K562 (cell line): Measurements from ENCODE around the gene CCDC117. TPM values are rescaled to one million over a fixed set of nuclear protein-coding genes. Genes with fewer than 3 reads are reported as not detected.

ENCODE experiments used
- ILF3 ChIP-seq: fragments of 450-650 bp; IDR thresholded peaks from 2 replicates; pipeline ENCODE4 v1.6.1; 2018; ENCODE audit warnings: antibody characterized with exemption, mild to moderate bottlenecking, moderate library complexity, borderline replicate concordance
- KLF1 ChIP-seq: fragments of 450-650 bp; IDR thresholded peaks from 2 replicates; pipeline ENCODE4 v1.6.1; 2016; ENCODE audit warnings: missing genetic modification characterization, missing compliant biosample characterization
- LEF1 ChIP-seq: fragments of 450-650 bp; IDR thresholded peaks from 2 replicates; pipeline ENCODE4 v1.6.1; 2016; ENCODE audit warnings: mild to moderate bottlenecking
- NFIX ChIP-seq: fragments of 250-450 bp; sonication (Bioruptor Pico); IDR thresholded peaks from 2 replicates; pipeline ENCODE4 v1.4.0; 2020; ENCODE audit warnings: low read depth, mild to moderate bottlenecking, moderate library complexity
- RBM25 ChIP-seq: fragments of 200-400 bp; formaldehyde crosslinking; IDR thresholded peaks from 2 replicates; pipeline ENCODE4 v1.6.1; 2018; ENCODE audit warnings: low read length, low read depth, moderate library complexity; ENCODE audit not compliant: severe bottlenecking
- TAL1 ChIP-seq: fragments of 450-650 bp; IDR thresholded peaks from 2 replicates; pipeline ENCODE4 v1.6.1; 2016; ENCODE audit warnings: mild to moderate bottlenecking
- ZC3H8 ChIP-seq: fragments of 450-650 bp; IDR thresholded peaks from 2 replicates; pipeline ENCODE4 v1.6.1; 2017
- ZKSCAN1 ChIP-seq: fragments of 150-350 bp; IDR thresholded peaks from 2 replicates; pipeline ENCODE4 v1.6.1; 2016; ENCODE audit warnings: low read depth, low read length
- ZNF175 ChIP-seq: fragments of 200-800 bp; sonication (Bioruptor generic); IDR thresholded peaks from 2 replicates; pipeline ENCODE4 v1.6.1; 2016; ENCODE audit warnings: low read depth, mild to moderate bottlenecking, missing genetic modification characterization, missing compliant biosample characterization
- ZNF24 ChIP-seq: fragments of 450-650 bp; IDR thresholded peaks from 2 replicates; pipeline ENCODE4 v1.6.1; 2016
- polyA plus RNA-seq, 8 experiments: library from polyadenylated mRNA; depleted of rRNA in 4 of 8; stranded (reverse) in 5 of 8; unstranded in 3 of 8; fragments of >200 nt; fragmentation: Nextera tagmentation in 2 of 8; fragmentation: Illumina TruSeq in 1 of 8; extraction: Ambion mirVana in 2 of 8; extraction: Trizol in 1 of 8; gene quantifications; 2 replicates each; pipeline versions ENCODE4 v1.2.1 to v1.2.3, GENCODE V29; 2011 to 2014; ENCODE audit warnings: inconsistent platforms in 1 of 8, missing spikeins in 1 of 8
- total RNA-seq, 7 experiments: library from RNA; depleted of rRNA in 6 of 7; stranded (reverse); fragments of >200 nt in 6 of 7; fragmentation: Illumina TruSeq in 2 of 7; extraction: Trizol in 2 of 7; gene quantifications; 2 replicates each; pipeline versions ENCODE4 v1.2.1 to v1.2.3, GENCODE V29; 2011 to 2021; ENCODE audit warnings: low replicate concordance in 1 of 7
- TF ChIP-seq, protein P1 (sequence below): fragments of 450-650 bp; IDR thresholded peaks from 2 replicates; pipeline ENCODE4 v1.6.1; 2016; ENCODE audit warnings: mild to moderate bottlenecking, moderate library complexity
- TF ChIP-seq, protein P2 (sequence below): sonication (generic); formaldehyde crosslinking; IDR thresholded peaks from 2 replicates; pipeline ENCODE4 v1.9.0; 2022; ENCODE audit warnings: mild to moderate bottlenecking, missing genetic modification reagents
- TF ChIP-seq, protein P3 (sequence below): fragments of 250-450 bp; sonication (Bioruptor Pico); IDR thresholded peaks from 2 replicates; pipeline ENCODE4 v1.5.1; 2021; ENCODE audit warnings: mild to moderate bottlenecking
- TF ChIP-seq, protein P4 (sequence below): fragments of 450-650 bp; IDR thresholded peaks from 2 replicates; pipeline ENCODE4 v1.6.1; 2016; ENCODE audit warnings: missing biosample characterization, missing genetic modification characterization

CCDC117 gene
- total and polyA plus RNA-seq, 9 of the 15 experiments (the other 6 are each of a cell fraction or from before 2014, with no cell fraction given), result 5.7 to 23.3 (median 15.8) TPM

DNA sequence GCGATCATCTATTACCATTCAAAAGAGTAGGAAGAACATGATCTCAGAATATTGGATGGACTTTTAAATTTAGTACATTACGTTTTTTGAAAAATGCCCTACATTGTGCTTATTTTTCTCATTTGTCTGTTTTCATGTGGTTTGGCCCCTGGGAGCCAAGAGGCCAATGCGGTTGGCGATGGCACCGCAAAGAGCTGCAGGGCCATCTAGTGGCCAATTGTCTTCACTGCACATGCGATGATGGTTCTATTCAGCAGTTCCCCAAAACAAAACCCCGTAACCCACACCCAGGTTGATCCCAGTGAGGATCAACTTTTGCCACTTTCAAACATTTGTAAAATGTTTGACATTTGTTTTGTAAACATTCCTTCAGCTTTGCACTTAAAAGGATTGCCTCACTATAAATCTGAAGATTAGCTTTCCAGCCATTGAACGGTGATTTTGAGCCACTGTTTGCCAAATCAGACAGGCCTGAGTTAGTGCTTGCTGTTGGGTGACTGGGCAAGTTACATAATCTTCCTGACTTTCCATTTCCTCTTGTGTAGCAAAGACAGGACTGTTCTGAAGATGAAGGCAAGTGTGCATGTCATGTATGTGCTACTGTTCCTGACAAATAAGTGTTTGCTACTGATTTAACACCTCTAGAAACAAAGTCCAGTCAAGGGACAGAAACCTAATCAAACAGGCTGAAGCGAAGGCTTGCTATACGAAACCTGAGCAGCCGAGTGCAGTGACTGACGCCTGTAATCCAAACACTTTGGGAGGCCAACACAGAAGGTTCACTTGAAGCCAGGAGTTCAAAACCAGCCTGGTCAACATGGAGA is 57.1 kb downstream of the CCDC117 start (continued):
- TF ChIP-seq, protein P1, sequence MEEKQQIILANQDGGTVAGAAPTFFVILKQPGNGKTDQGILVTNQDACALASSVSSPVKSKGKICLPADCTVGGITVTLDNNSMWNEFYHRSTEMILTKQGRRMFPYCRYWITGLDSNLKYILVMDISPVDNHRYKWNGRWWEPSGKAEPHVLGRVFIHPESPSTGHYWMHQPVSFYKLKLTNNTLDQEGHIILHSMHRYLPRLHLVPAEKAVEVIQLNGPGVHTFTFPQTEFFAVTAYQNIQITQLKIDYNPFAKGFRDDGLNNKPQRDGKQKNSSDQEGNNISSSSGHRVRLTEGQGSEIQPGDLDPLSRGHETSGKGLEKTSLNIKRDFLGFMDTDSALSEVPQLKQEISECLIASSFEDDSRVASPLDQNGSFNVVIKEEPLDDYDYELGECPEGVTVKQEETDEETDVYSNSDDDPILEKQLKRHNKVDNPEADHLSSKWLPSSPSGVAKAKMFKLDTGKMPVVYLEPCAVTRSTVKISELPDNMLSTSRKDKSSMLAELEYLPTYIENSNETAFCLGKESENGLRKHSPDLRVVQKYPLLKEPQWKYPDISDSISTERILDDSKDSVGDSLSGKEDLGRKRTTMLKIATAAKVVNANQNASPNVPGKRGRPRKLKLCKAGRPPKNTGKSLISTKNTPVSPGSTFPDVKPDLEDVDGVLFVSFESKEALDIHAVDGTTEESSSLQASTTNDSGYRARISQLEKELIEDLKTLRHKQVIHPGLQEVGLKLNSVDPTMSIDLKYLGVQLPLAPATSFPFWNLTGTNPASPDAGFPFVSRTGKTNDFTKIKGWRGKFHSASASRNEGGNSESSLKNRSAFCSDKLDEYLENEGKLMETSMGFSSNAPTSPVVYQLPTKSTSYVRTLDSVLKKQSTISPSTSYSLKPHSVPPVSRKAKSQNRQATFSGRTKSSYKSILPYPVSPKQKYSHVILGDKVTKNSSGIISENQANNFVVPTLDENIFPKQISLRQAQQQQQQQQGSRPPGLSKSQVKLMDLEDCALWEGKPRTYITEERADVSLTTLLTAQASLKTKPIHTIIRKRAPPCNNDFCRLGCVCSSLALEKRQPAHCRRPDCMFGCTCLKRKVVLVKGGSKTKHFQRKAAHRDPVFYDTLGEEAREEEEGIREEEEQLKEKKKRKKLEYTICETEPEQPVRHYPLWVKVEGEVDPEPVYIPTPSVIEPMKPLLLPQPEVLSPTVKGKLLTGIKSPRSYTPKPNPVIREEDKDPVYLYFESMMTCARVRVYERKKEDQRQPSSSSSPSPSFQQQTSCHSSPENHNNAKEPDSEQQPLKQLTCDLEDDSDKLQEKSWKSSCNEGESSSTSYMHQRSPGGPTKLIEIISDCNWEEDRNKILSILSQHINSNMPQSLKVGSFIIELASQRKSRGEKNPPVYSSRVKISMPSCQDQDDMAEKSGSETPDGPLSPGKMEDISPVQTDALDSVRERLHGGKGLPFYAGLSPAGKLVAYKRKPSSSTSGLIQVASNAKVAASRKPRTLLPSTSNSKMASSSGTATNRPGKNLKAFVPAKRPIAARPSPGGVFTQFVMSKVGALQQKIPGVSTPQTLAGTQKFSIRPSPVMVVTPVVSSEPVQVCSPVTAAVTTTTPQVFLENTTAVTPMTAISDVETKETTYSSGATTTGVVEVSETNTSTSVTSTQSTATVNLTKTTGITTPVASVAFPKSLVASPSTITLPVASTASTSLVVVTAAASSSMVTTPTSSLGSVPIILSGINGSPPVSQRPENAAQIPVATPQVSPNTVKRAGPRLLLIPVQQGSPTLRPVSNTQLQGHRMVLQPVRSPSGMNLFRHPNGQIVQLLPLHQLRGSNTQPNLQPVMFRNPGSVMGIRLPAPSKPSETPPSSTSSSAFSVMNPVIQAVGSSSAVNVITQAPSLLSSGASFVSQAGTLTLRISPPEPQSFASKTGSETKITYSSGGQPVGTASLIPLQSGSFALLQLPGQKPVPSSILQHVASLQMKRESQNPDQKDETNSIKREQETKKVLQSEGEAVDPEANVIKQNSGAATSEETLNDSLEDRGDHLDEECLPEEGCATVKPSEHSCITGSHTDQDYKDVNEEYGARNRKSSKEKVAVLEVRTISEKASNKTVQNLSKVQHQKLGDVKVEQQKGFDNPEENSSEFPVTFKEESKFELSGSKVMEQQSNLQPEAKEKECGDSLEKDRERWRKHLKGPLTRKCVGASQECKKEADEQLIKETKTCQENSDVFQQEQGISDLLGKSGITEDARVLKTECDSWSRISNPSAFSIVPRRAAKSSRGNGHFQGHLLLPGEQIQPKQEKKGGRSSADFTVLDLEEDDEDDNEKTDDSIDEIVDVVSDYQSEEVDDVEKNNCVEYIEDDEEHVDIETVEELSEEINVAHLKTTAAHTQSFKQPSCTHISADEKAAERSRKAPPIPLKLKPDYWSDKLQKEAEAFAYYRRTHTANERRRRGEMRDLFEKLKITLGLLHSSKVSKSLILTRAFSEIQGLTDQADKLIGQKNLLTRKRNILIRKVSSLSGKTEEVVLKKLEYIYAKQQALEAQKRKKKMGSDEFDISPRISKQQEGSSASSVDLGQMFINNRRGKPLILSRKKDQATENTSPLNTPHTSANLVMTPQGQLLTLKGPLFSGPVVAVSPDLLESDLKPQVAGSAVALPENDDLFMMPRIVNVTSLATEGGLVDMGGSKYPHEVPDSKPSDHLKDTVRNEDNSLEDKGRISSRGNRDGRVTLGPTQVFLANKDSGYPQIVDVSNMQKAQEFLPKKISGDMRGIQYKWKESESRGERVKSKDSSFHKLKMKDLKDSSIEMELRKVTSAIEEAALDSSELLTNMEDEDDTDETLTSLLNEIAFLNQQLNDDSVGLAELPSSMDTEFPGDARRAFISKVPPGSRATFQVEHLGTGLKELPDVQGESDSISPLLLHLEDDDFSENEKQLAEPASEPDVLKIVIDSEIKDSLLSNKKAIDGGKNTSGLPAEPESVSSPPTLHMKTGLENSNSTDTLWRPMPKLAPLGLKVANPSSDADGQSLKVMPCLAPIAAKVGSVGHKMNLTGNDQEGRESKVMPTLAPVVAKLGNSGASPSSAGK, result no peak
- TF ChIP-seq ZKSCAN1, result 0 out of 2 replicates have a peak, but pooled peaks have one; percentile 21
- TF ChIP-seq ZNF175 (CRISPR knock-in tag), result no peak
- TF ChIP-seq KLF1, result no peak
- TF ChIP-seq, protein P2, sequence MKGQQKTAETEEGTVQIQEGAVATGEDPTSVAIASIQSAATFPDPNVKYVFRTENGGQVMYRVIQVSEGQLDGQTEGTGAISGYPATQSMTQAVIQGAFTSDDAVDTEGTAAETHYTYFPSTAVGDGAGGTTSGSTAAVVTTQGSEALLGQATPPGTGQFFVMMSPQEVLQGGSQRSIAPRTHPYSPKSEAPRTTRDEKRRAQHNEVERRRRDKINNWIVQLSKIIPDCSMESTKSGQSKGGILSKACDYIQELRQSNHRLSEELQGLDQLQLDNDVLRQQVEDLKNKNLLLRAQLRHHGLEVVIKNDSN (CRISPR knock-in tag), result no peak
- TF ChIP-seq ILF3, result no peak
- no peak for TF ChIP-seq LEF1
- TF ChIP-seq, protein P3, sequence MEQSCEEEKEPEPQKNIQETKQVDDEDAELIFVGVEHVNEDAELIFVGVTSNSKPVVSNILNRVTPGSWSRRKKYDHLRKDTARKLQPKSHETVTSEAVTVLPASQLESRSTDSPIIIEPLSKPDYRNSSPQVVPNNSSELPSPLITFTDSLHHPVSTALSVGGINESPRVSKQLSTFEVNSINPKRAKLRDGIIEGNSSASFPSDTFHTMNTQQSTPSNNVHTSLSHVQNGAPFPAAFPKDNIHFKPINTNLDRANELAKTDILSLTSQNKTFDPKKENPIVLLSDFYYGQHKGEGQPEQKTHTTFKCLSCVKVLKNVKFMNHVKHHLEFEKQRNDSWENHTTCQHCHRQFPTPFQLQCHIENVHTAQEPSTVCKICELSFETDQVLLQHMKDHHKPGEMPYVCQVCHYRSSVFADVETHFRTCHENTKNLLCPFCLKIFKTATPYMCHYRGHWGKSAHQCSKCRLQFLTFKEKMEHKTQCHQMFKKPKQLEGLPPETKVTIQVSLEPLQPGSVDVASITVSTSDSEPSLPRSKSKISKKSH, result no peak
- TF ChIP-seq, protein P4, sequence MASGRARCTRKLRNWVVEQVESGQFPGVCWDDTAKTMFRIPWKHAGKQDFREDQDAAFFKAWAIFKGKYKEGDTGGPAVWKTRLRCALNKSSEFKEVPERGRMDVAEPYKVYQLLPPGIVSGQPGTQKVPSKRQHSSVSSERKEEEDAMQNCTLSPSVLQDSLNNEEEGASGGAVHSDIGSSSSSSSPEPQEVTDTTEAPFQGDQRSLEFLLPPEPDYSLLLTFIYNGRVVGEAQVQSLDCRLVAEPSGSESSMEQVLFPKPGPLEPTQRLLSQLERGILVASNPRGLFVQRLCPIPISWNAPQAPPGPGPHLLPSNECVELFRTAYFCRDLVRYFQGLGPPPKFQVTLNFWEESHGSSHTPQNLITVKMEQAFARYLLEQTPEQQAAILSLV (tag), result no peak
- no peak for TF ChIP-seq RBM25
- TF ChIP-seq ZNF24, result no peak
- no peak for TF ChIP-seq ZC3H8
- no peak for TF ChIP-seq NFIX (CRISPR knock-in tag)
- no peak for TF ChIP-seq TAL1
